Mesenchymal stem cell (in vitro differentiated cells and primary cell): ENCODE results near the gene EXOC6.
"Not testable (repeated sequence)": the region's sequence is repeated elsewhere in the genome, so short reads cannot be mapped to it uniquely, and the experiment has no call there.

ENCODE experiments used
- DNase-seq: peaks from one replicate; pipeline ENCODE4 v3.0.0-alpha.2; 2013
- H2AFZ ChIP-seq: one replicate; pipeline ENCODE4 v1.6.1; 2013; ENCODE audit warnings: low read depth, mild to moderate bottlenecking, control low read depth, inconsistent platforms, low read length, moderate library complexity
- H2AK5ac ChIP-seq: 2 replicates; pipeline ENCODE4 v1.6.1; 2013; ENCODE audit warnings: low read length, moderate library complexity, mild to moderate bottlenecking, inconsistent platforms; ENCODE audit not compliant: severe bottlenecking
- H2BK120ac ChIP-seq: one replicate; pipeline ENCODE4 v1.6.1; 2013; ENCODE audit warnings: low read depth, mild to moderate bottlenecking, inconsistent platforms, low read length, moderate library complexity
- H2BK12ac ChIP-seq, 2 experiments: one replicate each; pipeline ENCODE4 v1.6.1; 2013; ENCODE audit warnings: inconsistent platforms in 2 of 2, low read length in 2 of 2, mild to moderate bottlenecking in 2 of 2, moderate library complexity in 2 of 2, control low read depth in 1 of 2
- H2BK15ac ChIP-seq: one replicate; pipeline ENCODE4 v1.6.1; 2013; ENCODE audit warnings: mild to moderate bottlenecking, low read depth, inconsistent platforms; ENCODE audit not compliant: poor library complexity, severe bottlenecking
- H2BK5ac ChIP-seq: 2 replicates; pipeline ENCODE4 v1.6.1; 2013; ENCODE audit warnings: low read depth, mild to moderate bottlenecking, low read length, control low read depth, inconsistent platforms; ENCODE audit not compliant: poor library complexity, severe bottlenecking
- H3K14ac ChIP-seq, 2 experiments: one replicate each; pipeline ENCODE4 v1.6.1; 2013; ENCODE audit warnings: inconsistent platforms in 2 of 2, low read length in 2 of 2, control low read depth in 1 of 2, mild to moderate bottlenecking in 1 of 2, moderate library complexity in 1 of 2
- H3K18ac ChIP-seq, 2 experiments: one replicate each; pipeline ENCODE4 v1.6.1; 2013; ENCODE audit warnings: inconsistent platforms in 2 of 2, low read length in 2 of 2, control low read depth in 1 of 2, low read depth in 1 of 2, mild to moderate bottlenecking in 1 of 2
- H3K23ac ChIP-seq, 2 experiments: one replicate each; pipeline ENCODE4 v1.6.1; 2013; ENCODE audit warnings: inconsistent platforms in 2 of 2, low read length in 2 of 2, mild to moderate bottlenecking in 2 of 2, moderate library complexity in 2 of 2, control low read depth in 1 of 2
- H3K27ac ChIP-seq: 2 replicates; pipeline ENCODE4 v1.5.1; 2013; ENCODE audit warnings: mild to moderate bottlenecking, moderate library complexity, low read length, control low read depth, inconsistent platforms; ENCODE audit not compliant: poor library complexity, severe bottlenecking
- H3K27me3 ChIP-seq, 2 experiments: 2 replicates each; pipeline versions ENCODE4 v1.6.1 to v1.7.0; 2013; ENCODE audit warnings: low read length in 2 of 2, mild to moderate bottlenecking in 2 of 2, moderate library complexity in 2 of 2, control low read depth in 1 of 2, inconsistent platforms in 1 of 2; ENCODE audit not compliant: control insufficient read depth in 1 of 2, insufficient read depth in 1 of 2
- H3K36me3 ChIP-seq, 2 experiments: 2 replicates each; pipeline versions ENCODE4 v1.6.1 to v1.7.0; 2013; ENCODE audit warnings: low read length in 2 of 2, control low read depth in 1 of 2, inconsistent platforms in 1 of 2, low read depth in 1 of 2, mild to moderate bottlenecking in 1 of 2; ENCODE audit not compliant: insufficient read depth in 2 of 2, control insufficient read depth in 1 of 2
- H3K4ac ChIP-seq, 2 experiments: one replicate each; pipeline ENCODE4 v1.6.1; 2013; ENCODE audit warnings: inconsistent platforms in 2 of 2, low read length in 2 of 2, mild to moderate bottlenecking in 2 of 2, moderate library complexity in 2 of 2, control low read depth in 1 of 2, low read depth in 1 of 2
- H3K4me1 ChIP-seq: 2 replicates; pipeline ENCODE4 v1.6.1; 2013; ENCODE audit warnings: low read depth, low read length, control low read depth; ENCODE audit not compliant: control insufficient read depth, insufficient read depth
- H3K4me2 ChIP-seq: 2 replicates; pipeline ENCODE4 v1.6.1; 2013; ENCODE audit warnings: low read length, mild to moderate bottlenecking, inconsistent platforms; ENCODE audit not compliant: poor library complexity, severe bottlenecking
- H3K4me3 ChIP-seq, 2 experiments: 2 replicates each; pipeline versions ENCODE4 v1.5.1 to v1.7.0; 2013; ENCODE audit warnings: low read length in 2 of 2, mild to moderate bottlenecking in 2 of 2, control low read depth in 1 of 2, low read depth in 1 of 2; ENCODE audit not compliant: insufficient read depth in 1 of 2
- H3K79me1 ChIP-seq: replicated peaks from 2 replicates; pipeline ENCODE4 v1.6.1; 2013; ENCODE audit warnings: mild to moderate bottlenecking, control low read depth, low read length, inconsistent platforms; ENCODE audit not compliant: poor library complexity, severe bottlenecking
- H3K9ac ChIP-seq: 2 replicates; pipeline ENCODE4 v1.7.0; 2013; ENCODE audit warnings: mild to moderate bottlenecking, low read length, moderate library complexity
- H3K9me3 ChIP-seq: 2 replicates; pipeline ENCODE4 v1.7.0; 2013; ENCODE audit warnings: mild to moderate bottlenecking, low read length; ENCODE audit not compliant: control insufficient read depth
- H4K8ac ChIP-seq: one replicate; pipeline ENCODE4 v1.6.1; 2013; ENCODE audit warnings: inconsistent platforms, mild to moderate bottlenecking, low read length, moderate library complexity
- H4K91ac ChIP-seq: one replicate; pipeline ENCODE4 v1.6.1; 2013; ENCODE audit warnings: mild to moderate bottlenecking, low read length, inconsistent platforms
- WGBS: methylation state at CpG from one replicate; pipeline ENCODE4 v1.1.7; 2013; ENCODE audit warnings: mixed read lengths; 5-methylcytosine and 5-hydroxymethylcytosine counted together

EXOC6 gene

DNA sequence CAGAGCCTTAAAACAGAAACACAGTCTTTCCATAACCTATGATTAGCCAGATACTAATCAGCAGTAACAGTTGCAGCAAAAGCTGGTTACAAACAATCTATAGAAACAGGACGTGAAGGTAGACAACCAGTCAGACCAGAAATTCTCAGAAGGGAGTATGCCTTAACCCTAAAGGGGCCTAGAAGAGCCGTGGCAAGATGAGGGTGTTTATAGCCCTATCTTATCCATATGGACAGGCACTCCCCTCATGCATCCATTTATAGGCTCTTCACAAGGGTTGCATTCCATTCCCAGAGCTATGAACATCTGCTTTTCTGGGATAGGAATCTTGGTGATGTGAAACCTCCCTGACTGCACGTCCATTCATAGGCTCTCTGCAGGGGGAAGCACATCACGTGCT lies 64.3 kb downstream of the EXOC6 start:
- not testable (repeated sequence) for H3K4ac ChIP-seq, H2BK15ac ChIP-seq, H4K91ac ChIP-seq, H2BK12ac ChIP-seq, H3K4me2 ChIP-seq, H3K9me3 ChIP-seq, H3K14ac ChIP-seq, H2AK5ac ChIP-seq, H2AFZ ChIP-seq, DNase-seq, H3K79me1 ChIP-seq, H3K9ac ChIP-seq, H3K4me3 ChIP-seq, H3K36me3 ChIP-seq, H3K4me1 ChIP-seq, H3K27ac ChIP-seq, H3K27me3 ChIP-seq, H3K18ac ChIP-seq, H4K8ac ChIP-seq, H3K23ac ChIP-seq, H2BK120ac ChIP-seq, H2BK5ac ChIP-seq
- 80% methylated on average over 4 of the region's 4 CpGs for WGBS

DNA sequence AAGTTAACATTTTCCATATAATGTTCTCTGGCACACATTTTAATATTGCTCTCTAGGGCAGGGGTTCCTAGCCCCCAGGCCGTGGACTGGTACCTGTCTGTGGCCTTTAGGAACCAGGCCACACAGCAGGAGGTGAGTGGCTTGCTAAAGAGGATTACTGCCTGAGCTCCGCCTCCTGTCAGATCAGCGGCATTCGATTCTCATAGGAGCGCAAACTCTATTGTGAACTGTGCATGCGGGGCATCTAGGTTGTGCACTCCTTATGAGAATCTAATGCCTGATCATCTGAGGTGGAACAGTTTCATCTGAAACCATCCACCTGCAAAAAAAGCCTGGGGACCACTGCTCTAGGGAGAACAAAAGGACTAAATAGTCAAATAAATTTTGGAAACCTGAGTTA lies 65.7 kb downstream of the EXOC6 start:
- Histone ChIP-seq H3K4me3 (no peak overlapping the region), H3K27me3 (no peaks in the 10 kb centered on the region), H4K8ac (no peak overlapping the region), H3K4ac (no peak overlapping the region), H3K4me2 (no peak overlapping the region), H4K91ac (no peak overlapping the region), H2BK12ac (no peak overlapping the region), H2BK15ac (no peak overlapping the region), H3K14ac (no peak overlapping the region), H3K9me3 (no peaks in the 10 kb centered on the region), H3K4me1 (no peaks in the 10 kb centered on the region), H2BK120ac (no peak overlapping the region), H3K9ac (no peak overlapping the region), H3K23ac (no peak overlapping the region), H3K27ac (no peak overlapping the region), H3K36me3 (no peaks in the 10 kb centered on the region), H2AFZ (no peak overlapping the region), H3K18ac (no peak overlapping the region), H3K79me1 (no peaks in the 10 kb centered on the region), H2AK5ac (no peak overlapping the region), H2BK5ac (no peak overlapping the region)
- no peak for DNase-seq
- 82% methylated on average over 6 of the region's 6 CpGs for WGBS

DNA sequence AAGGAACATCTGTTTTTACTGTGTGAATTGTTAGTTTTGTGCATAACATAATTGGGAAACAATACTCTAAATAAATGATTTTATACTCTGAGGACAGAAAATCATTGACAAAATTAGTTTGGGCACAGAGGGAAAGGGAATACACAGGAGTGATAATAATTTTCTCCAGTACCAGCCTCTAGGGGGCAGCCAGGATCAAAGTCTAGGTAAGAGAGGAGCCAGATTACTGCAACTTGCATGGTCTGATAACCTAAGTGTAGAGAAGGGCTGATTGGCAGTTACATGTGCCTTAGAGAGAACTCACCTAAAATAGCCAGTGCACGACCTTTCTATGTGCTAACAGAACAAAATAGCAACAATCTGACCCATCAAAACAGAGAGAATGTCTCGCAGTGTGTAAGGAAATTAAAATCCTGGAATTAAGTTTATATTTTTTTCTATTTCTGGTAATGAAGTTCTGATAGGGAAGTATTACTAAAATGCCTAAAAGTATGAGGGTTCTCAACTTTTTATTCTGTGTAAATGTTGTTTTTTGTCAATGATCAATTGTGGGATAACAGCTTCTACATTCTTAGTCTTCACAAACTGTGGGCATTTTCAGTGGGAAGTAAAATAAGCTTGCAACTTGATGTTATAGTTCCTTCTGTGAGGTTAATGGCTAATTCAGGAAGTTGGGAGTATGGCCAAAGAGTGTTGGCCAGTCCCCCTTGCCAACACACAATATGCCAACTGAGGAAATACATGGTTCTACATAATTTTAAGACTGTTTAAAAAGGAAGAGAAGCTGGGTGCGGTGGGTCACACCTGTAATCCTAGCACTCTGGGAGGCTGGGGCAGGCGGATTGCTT lies 66.4 kb downstream of the EXOC6 start:
- H3K23ac ChIP-seq, result no peak overlapping the region
- no peaks in the 10 kb centered on the region for H3K79me1 ChIP-seq
- H3K36me3 ChIP-seq, result no peaks in the 10 kb centered on the region
- no peak overlapping the region for H2BK120ac ChIP-seq
- H2BK15ac ChIP-seq, result no peak overlapping the region
- no peak overlapping the region for H4K91ac ChIP-seq
- no peaks in the 10 kb centered on the region for H3K9me3 ChIP-seq
- no peak overlapping the region for H2AFZ ChIP-seq
- H3K4ac ChIP-seq, result no peak overlapping the region
- WGBS, result no CpG with 5 or more reads among the region's 4 CpGs
- no peak overlapping the region for H3K18ac ChIP-seq
- no peak overlapping the region for H2BK5ac ChIP-seq
- H3K14ac ChIP-seq, result no peak overlapping the region
- no peak overlapping the region for H3K9ac ChIP-seq
- H4K8ac ChIP-seq, result no peak overlapping the region
- no peak overlapping the region for H3K4me2 ChIP-seq
- H3K4me3 ChIP-seq, result no peak overlapping the region
- no peaks in the 10 kb centered on the region for H3K4me1 ChIP-seq
- DNase-seq, result peak; percentile 57
- no peak overlapping the region for H3K27ac ChIP-seq
- H2BK12ac ChIP-seq, result no peak overlapping the region
- no peak overlapping the region for H2AK5ac ChIP-seq
- no peaks in the 10 kb centered on the region for H3K27me3 ChIP-seq

DNA sequence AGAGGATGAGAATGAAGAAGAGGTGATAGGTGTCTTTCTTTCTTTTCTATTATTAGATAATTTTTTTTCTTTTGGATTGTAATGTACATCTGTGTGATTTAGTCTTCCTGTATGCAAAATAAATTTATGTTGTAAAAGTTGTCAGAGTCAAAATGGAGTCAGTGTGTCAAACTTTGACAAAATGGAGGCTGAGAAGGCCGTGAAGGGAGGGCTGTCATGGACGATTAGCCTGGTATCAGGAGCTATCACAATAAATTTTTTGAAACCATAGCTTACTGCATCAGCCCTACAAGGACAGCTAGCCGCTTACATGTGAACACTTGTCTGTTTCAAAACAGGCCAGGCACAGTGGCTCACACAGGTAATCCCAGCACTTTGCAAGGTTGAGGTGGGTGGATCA lies 67.6 kb downstream of the EXOC6 start:
- no peak overlapping the region for H2AK5ac ChIP-seq
- H2BK120ac ChIP-seq, result no peak overlapping the region
- no peak overlapping the region for H4K8ac ChIP-seq
- no peak overlapping the region for H3K27ac ChIP-seq
- no peak overlapping the region for H3K4ac ChIP-seq
- H3K27me3 ChIP-seq, result no peaks in the 10 kb centered on the region
- H3K23ac ChIP-seq, result no peak overlapping the region
- H3K36me3 ChIP-seq, result no peaks in the 10 kb centered on the region
- H3K18ac ChIP-seq, result no peak overlapping the region
- no peak overlapping the region for H3K4me2 ChIP-seq
- no peak overlapping the region for H2BK5ac ChIP-seq
- no peaks in the 10 kb centered on the region for H3K4me1 ChIP-seq
- H4K91ac ChIP-seq, result no peak overlapping the region
- H3K9ac ChIP-seq, result no peak overlapping the region
- no peak overlapping the region for H2BK12ac ChIP-seq
- no peak overlapping the region for H3K4me3 ChIP-seq
- no peak overlapping the region for H2BK15ac ChIP-seq
- no peak for DNase-seq
- WGBS, result 93% methylated on average over 1 of the region's 3 CpGs
- H3K79me1 ChIP-seq, result no peaks in the 10 kb centered on the region
- H3K9me3 ChIP-seq, result peaks cover 9% of the 10 kb centered on the region
- H2AFZ ChIP-seq, result no peak overlapping the region
- H3K14ac ChIP-seq, result no peak overlapping the region
